AG04449 (cell line): Measurements from ENCODE around the gene DNLZ.

Source experiments
- CTCF ChIA-PET: fragments of 350-600 bp; formaldehyde crosslinking; extraction: SDS; loops from one replicate; lab custom pipeline; 2021; ENCODE audit warnings: antibody characterized with exemption; lab: Yijun Ruan, JAX
- POLR2A ChIA-PET: fragments of 400-600, 350-600 bp; formaldehyde crosslinking; extraction: SDS; loops from one replicate; lab custom pipeline; 2020; ENCODE audit warnings: antibody characterized with exemption, inconsistent platforms; lab: Yijun Ruan, JAX
- DNase-seq: peaks from one replicate; pipeline ENCODE4 v3.0.0-alpha.2; 2010; ENCODE audit warnings: low read depth, low spot score
- H3K4me3 ChIP-seq: 2 replicates; pipeline ENCODE4 v1.5.1; 2011; ENCODE audit warnings: low read depth, mild to moderate bottlenecking, control low read depth, low read length
- CTCF ChIP-seq: IDR thresholded peaks from one replicate; pipeline ENCODE4 v1.5.1; 2011; ENCODE audit warnings: mild to moderate bottlenecking, moderate library complexity, low read length, control low read depth, inconsistent platforms; ENCODE audit not compliant: insufficient read depth; ENCODE audit errors: missing control alignments

Gene DNLZ

DNA sequence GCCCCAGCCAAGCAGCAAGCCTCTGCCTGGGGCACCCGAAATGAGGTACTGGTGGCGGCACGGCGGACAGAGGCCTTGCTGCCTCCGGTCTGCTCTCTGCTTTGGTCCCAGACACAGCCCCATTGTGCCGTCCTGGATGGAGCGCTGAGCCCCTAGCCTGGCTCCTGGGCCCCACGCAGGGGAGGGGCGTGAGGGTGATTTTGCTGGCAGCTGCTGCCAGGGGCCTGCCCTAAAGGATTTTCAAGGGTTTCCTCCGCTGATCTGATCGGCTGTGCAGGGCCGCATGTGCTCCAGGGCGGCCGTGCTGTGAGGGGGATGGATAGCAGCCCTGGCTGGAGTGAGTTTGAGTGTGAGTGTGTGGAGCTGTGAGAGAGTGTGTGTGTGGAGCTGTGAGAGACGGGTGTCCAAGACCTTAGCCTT lies 34.9 kb downstream of the DNLZ start:
- H3K4me3 ChIP-seq, result peak overlapping the region; percentile 79
- POLR2A ChIA-PET, result interaction anchor here (1.3 to 2.4 kb wide), 2 partner anchors 17 to 35 kb away, joined by 4 to 11 read pairs; partner anchors contain the start of gene DNLZ
- DNase-seq, result no peak
- CTCF ChIA-PET, result interaction anchor here (0.6 to 5.7 kb wide), 7 partner anchors 11 to 361 kb away, joined by 3 to 29 read pairs (median 6); partner anchors contain the start of gene DNLZ
- TF ChIP-seq CTCF, result no peak

GRCh38 chr9:136328011-136328621 lies 35.4 kb downstream of the DNLZ start:
- no peak for DNase-seq
- ChIA-PET CTCF (interaction anchor here (1.1 to 5.7 kb wide), 7 partner anchors 11 to 360 kb away, joined by 3 to 29 read pairs (median 6); partner anchors contain the start of gene DNLZ), POLR2A (interaction anchor here (1.0 to 2.4 kb wide), 3 partner anchors 8 to 35 kb away, joined by 4 to 11 read pairs (median 4); partner anchors contain the start of gene DNLZ)
- no peak for TF ChIP-seq CTCF
- peak overlapping the region; percentile 79 for H3K4me3 ChIP-seq

DNA sequence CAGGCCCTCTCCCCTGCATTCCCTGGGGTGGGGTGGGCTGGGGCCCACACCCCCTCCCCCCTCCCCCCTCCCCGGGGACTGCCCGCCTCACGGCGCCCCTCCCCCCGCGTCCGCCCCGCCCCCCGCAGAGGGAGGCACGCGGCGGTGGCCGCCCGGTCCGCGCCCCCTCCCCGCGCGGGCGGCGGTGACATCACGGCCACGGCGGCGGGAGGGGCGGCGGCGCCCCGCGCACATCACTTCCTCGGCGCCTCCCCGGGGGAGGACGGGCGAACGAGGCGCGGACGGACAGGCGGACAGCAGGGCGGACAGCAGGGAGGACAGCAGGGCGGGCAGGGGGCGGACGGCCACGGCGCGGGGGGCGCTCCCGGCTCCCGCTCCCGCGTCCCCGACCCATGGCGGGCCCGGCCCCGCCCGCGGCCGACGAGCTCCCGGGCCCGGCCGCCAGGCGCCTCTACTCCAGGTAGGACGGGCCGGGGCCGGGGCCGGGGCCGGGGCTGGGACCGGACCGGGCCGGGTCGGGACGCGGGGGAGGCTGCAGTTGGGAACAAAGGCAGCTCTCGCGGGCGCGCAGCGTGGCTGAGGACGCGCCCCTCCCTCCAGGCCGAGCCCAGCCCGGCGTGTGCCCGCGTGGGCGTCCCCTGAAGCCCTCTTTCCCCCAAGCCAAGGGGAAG lies 36.1 kb downstream of the DNLZ start, which contains the start of gene GPSM1:
Gene GPSM1, plus strand, starts transcription at position 236 of the 671 bp plus-strand sequence. Its CDS starts 157 bp downstream, at position 393.
- H3K4me3 ChIP-seq, result peak within 1 kb of the TSS; percentile 79
- no peak for DNase-seq
- no peak for TF ChIP-seq CTCF
- CTCF ChIA-PET, result interaction anchor here (0.6 to 5.7 kb wide), 7 partner anchors 8 to 360 kb away, joined by 3 to 29 read pairs (median 6); partner anchors contain the start of gene DNLZ
- POLR2A ChIA-PET, result interaction anchor here (1.0 kb wide), 1 partner anchor 9 kb away, joined by 4 read pairs; no protein-coding TSS in a partner anchor

DNA sequence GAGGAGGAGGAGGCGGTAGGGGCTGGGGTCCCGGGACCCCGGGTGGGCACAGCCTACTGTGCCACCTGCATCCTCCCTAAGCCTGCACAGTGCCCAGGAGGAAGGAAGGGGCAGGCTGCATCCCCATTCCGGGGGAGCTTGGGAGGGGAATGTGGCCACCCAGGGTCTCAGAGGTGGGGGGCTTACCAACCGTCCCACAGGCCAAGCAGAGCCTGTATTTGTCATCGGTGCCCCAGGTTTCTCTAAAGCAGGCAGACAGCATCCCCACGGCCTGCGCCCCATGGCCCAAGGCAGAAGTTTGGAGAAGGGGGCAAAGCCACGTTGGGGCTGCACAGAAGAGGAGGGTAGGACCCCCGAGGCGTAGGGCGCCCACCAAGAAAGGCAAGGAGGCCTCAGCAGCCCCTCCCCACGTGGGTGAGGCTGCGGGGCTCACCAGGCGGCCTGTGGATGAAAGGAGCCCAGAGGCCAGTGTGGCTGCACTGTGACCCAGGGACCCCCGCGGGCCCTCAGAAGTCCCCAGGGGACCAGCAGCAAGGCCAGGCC lies 36.7 kb downstream of the DNLZ start:
- H3K4me3 ChIP-seq, result peak overlapping the region; percentile 47
- ChIA-PET CTCF (interaction anchor here (1.1 to 5.7 kb wide), 7 partner anchors 13 to 74 kb away, joined by 5 to 70 read pairs (median 14); partner anchors contain the start of gene DNLZ), POLR2A (interaction anchor here (1.0 to 1.5 kb wide), 4 partner anchors 11 to 401 kb away, joined by 3 to 7 read pairs (median 4); partner anchors contain the start of gene DNLZ)
- no peak for DNase-seq
- no peak for TF ChIP-seq CTCF

DNA sequence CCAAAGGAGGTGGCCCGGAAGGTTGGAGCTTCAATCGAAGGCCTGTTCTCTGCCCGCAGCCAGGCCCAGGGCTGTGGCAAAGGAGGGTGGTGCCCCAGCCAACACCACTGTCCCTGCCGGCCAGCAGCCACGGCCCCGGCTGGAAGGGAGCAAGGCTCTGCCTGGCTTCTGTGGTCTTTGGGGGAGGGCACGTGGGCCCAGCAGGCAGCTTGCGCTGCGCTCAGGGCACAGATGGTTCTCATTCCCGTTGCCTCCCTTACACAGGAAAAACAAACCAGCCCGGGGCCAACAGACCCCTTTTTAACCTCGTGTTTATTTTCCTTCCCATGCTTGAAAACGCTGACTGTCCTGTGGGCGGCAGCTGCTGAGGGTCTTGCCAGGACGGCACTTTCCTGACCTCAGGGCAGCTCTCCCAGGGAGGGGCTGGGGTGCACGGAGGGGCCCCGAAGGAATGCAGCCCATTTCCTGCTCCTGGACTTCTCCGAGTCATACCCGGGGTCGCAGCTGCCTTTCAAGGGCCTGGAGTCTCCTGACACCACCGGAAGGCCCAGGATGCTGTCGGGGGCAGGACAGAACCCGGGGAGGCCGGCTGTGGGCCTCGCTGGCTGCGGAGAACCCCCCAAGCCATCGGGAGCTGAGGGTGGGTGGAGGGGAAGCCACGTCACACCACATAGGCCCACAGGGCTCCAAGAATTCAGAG lies 37.3 kb downstream of the DNLZ start:
- H3K4me3 ChIP-seq, result peak overlapping the region; percentile 47
- CTCF ChIA-PET, result interaction anchor here (1.0 to 5.7 kb wide), 6 partner anchors 10 to 75 kb away, joined by 3 to 70 read pairs (median 14); partner anchors contain the start of gene DNLZ
- peak; percentile 70 for DNase-seq
- POLR2A ChIA-PET, result interaction anchor here (1.0 to 1.5 kb wide), 5 partner anchors 11 to 402 kb away, joined by 3 to 7 read pairs (median 4); partner anchors contain the start of gene DNLZ
- no peak for TF ChIP-seq CTCF
